ENCODE measurements around the gene CCL22. TPM values are rescaled to one million over a fixed set of nuclear protein-coding genes. Genes with fewer than 3 reads are reported as not detected.

The CCL22 gene, protein sequence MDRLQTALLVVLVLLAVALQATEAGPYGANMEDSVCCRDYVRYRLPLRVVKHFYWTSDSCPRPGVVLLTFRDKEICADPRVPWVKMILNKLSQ
- total RNA-seq (ENCODE audit: unreplicated experiment): not detected
- long read RNA-seq: 0 reads

DNA sequence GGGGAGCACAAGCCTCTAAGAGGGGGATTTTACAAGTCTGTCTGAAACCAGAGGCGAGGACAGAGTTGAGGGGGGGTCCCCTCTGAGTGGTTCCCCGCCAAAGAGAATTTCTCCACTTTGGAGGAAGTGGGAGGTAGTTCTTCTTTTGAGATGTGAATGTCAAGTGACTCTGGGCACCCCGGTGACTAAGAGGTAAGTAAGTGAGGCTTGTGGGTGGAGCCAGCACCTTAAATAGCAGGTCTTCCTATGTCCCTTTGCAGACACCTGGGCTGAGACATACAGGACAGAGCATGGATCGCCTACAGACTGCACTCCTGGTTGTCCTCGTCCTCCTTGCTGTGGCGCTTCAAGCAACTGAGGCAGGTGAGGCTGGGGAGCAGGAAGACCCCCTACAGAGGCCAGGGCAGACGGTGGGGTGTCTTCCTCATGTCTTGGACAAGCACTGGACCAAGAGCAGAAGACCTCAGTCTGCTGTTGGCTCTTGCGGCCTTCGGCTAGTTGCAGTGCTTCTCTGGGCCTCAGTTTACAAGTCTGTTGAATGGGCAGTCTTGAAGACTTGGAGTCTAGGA, at the start of gene CCL22:
Gene CCL22 (plus strand): TSS at position 257 of the 569 bp plus-strand sequence. CDS start 34 bp downstream, at position 291.
- peaks cover 5% of the 10 kb centered on the region for H3K27me3 Mint-ChIP-seq (ENCODE audit: unreplicated experiment)
- no peaks in the 10 kb centered on the region for H3K9me3 Mint-ChIP-seq (ENCODE audit: unreplicated experiment)
- no peaks in the 10 kb centered on the region for H3K4me1 Mint-ChIP-seq (ENCODE audit: unreplicated experiment)
- no peaks in the 10 kb centered on the region for H3K36me3 Mint-ChIP-seq (ENCODE audit: low read depth, unreplicated experiment)
- H3K4me3 Mint-ChIP-seq (ENCODE audit: unreplicated experiment): no peak within 1 kb of the TSS
- no peak for DNase-seq (ENCODE audit: low spot score)
- TF ChIP-seq, protein P1, sequence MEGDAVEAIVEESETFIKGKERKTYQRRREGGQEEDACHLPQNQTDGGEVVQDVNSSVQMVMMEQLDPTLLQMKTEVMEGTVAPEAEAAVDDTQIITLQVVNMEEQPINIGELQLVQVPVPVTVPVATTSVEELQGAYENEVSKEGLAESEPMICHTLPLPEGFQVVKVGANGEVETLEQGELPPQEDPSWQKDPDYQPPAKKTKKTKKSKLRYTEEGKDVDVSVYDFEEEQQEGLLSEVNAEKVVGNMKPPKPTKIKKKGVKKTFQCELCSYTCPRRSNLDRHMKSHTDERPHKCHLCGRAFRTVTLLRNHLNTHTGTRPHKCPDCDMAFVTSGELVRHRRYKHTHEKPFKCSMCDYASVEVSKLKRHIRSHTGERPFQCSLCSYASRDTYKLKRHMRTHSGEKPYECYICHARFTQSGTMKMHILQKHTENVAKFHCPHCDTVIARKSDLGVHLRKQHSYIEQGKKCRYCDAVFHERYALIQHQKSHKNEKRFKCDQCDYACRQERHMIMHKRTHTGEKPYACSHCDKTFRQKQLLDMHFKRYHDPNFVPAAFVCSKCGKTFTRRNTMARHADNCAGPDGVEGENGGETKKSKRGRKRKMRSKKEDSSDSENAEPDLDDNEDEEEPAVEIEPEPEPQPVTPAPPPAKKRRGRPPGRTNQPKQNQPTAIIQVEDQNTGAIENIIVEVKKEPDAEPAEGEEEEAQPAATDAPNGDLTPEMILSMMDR (IDR thresholded peaks at IDR 0.05; ENCODE audit: unreplicated experiment): no peak
- peak within 1 kb of the TSS; percentile 50 for H3K27ac Mint-ChIP-seq (ENCODE audit: unreplicated experiment)

DNA sequence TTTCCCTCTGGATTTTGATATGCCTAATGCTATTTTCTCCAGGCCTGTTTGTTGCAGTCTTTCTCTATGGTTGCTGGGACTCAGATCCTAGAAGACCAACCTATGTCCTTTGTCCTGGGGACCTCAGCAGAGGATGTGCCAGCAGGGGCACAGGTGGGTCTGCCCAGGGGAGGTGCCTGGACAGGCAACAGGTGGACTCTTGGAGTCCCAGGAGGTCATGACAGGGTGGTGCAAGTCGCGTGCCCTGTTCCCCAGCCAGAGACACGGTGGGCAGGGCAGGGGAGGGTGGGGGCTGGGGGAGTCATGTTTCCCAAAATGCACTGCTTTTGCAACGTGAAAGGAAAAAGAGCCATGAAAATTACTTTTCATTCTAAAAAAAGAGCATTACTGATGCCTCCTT, 47.8 kb upstream of the CCL22 start:
- no peak overlapping the region for H3K27ac Mint-ChIP-seq (ENCODE audit: unreplicated experiment)
- H3K4me1 Mint-ChIP-seq (ENCODE audit: unreplicated experiment): peaks cover 12% of the 10 kb centered on the region
- H3K27me3 Mint-ChIP-seq (ENCODE audit: unreplicated experiment): peaks cover 12% of the 10 kb centered on the region
- DNase-seq (ENCODE audit: low spot score): no peak
- H3K9me3 Mint-ChIP-seq (ENCODE audit: unreplicated experiment): no peaks in the 10 kb centered on the region
- TF ChIP-seq, protein P1 (IDR thresholded peaks at IDR 0.05; ENCODE audit: unreplicated experiment): no peak
- H3K36me3 Mint-ChIP-seq (ENCODE audit: low read depth, unreplicated experiment): no peaks in the 10 kb centered on the region
- H3K4me3 Mint-ChIP-seq (ENCODE audit: unreplicated experiment): no peak overlapping the region

- TF ChIP-seq, protein P1 (IDR thresholded peaks at IDR 0.05; ENCODE audit: unreplicated experiment): no peak
- Mint-ChIP-seq H3K9me3 (ENCODE audit: unreplicated experiment) (no peaks in the 10 kb centered on the region), H3K27ac (ENCODE audit: unreplicated experiment) (no peak overlapping the region), H3K4me3 (ENCODE audit: unreplicated experiment) (no peak overlapping the region), H3K36me3 (ENCODE audit: low read depth, unreplicated experiment) (no peaks in the 10 kb centered on the region), H3K27me3 (ENCODE audit: unreplicated experiment) (peaks cover 11% of the 10 kb centered on the region), H3K4me1 (ENCODE audit: unreplicated experiment) (peaks cover 28% of the 10 kb centered on the region)
- no peak for DNase-seq (ENCODE audit: low spot score)
Measured at GRCh38 chr16:57313509-57313908, 45.1 kb upstream of the CCL22 start.

DNA sequence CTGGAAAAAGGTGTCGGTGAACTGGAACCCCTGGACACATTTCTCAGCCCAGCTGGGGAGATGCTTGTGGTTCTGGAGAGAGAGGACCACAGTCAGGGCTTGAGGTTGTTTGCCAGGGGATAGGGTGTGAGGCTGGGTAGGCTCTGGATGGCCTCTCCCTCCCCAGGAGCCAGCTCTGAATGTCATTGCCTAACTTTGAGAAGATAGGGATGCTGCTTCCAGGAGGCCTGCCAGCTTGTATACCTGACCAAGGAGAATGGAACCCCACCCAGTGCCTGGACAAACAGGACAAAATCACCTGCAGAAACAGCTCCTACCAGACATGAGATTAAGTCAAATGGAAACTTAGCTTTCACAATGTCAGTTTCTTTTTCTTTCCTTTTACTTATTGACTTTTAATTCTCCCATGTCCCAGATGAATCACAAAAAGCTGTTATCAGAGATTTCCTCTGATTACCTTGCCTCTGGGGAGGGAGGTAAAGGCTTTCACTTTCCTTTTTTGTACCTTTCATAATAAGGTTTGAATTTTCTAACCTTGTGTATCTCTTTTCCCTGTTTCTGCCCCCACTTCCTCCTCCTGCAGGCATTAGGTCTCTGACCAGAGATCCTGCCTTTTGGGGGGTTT, 44.3 kb upstream of the CCL22 start:
- Mint-ChIP-seq H3K9me3 (ENCODE audit: unreplicated experiment) (no peaks in the 10 kb centered on the region), H3K27ac (ENCODE audit: unreplicated experiment) (no peak overlapping the region), H3K4me1 (ENCODE audit: unreplicated experiment) (peaks cover 28% of the 10 kb centered on the region), H3K36me3 (ENCODE audit: low read depth, unreplicated experiment) (no peaks in the 10 kb centered on the region), H3K27me3 (ENCODE audit: unreplicated experiment) (peaks cover 11% of the 10 kb centered on the region), H3K4me3 (ENCODE audit: unreplicated experiment) (no peak overlapping the region)
- TF ChIP-seq, protein P1 (IDR thresholded peaks at IDR 0.05; ENCODE audit: unreplicated experiment): no peak
- no peak for DNase-seq (ENCODE audit: low spot score)

DNA sequence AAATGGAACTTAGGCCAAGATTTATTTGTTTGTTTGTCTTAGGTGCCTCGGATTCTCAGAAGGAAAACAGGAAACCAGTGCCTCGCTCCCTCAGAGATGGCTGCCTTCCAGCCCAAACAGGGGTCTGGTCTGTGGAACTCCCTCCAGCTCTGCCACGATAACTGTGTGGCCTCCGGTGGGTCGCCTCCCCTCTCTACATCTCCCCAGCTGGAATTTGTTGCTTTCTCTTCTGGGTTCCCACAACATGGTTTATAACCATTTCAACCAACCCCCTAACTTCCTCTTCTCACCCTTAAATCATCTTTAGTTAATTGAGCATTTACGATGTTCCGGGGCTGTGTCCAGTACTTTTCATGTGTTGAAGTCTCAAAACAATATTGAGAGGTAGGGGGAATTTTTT, 43.2 kb upstream of the CCL22 start:
- Mint-ChIP-seq H3K9me3 (ENCODE audit: unreplicated experiment) (no peaks in the 10 kb centered on the region), H3K4me1 (ENCODE audit: unreplicated experiment) (peaks cover 28% of the 10 kb centered on the region), H3K27ac (ENCODE audit: unreplicated experiment) (no peak overlapping the region), H3K27me3 (ENCODE audit: unreplicated experiment) (peaks cover 10% of the 10 kb centered on the region), H3K36me3 (ENCODE audit: low read depth, unreplicated experiment) (no peaks in the 10 kb centered on the region), H3K4me3 (ENCODE audit: unreplicated experiment) (no peak overlapping the region)
- TF ChIP-seq, protein P1 (IDR thresholded peaks at IDR 0.05; ENCODE audit: unreplicated experiment): no peak
- no peak for DNase-seq (ENCODE audit: low spot score)
